Chondrocyte (in vitro differentiated cells): ENCODE results near the gene NRSN1. TPM values are rescaled to one million over a fixed set of nuclear protein-coding genes. Genes with fewer than 3 reads are reported as not detected.

Experiments used
- DNase-seq: peaks from one replicate; pipeline ENCODE4 v3.0.0; 2021; ENCODE audit warnings: mixed read lengths, low spot score
- H3K27ac Mint-ChIP-seq: one replicate; pipeline ENCODE4 v1.8.0; 2021; ENCODE audit warnings: mild to moderate bottlenecking, moderate library complexity, mixed read lengths; ENCODE audit not compliant: unreplicated experiment
- H3K27me3 Mint-ChIP-seq: 2 replicates; pipeline ENCODE4 v1.8.0; 2021; ENCODE audit warnings: low read depth, mixed read lengths
- H3K36me3 Mint-ChIP-seq: 2 replicates; pipeline ENCODE4 v1.8.0; 2021; ENCODE audit warnings: low read depth, mixed read lengths
- H3K4me1 Mint-ChIP-seq: 2 replicates; pipeline ENCODE4 v1.8.0; 2021; ENCODE audit warnings: low read depth, mild to moderate bottlenecking, mixed read lengths
- H3K4me3 Mint-ChIP-seq: one replicate; pipeline ENCODE4 v1.8.0; 2021; ENCODE audit warnings: mild to moderate bottlenecking, moderate library complexity, mixed read lengths; ENCODE audit not compliant: unreplicated experiment
- H3K9me3 Mint-ChIP-seq: 2 replicates; pipeline ENCODE4 v1.8.0; 2021; ENCODE audit warnings: low read depth, mixed read lengths
- total RNA-seq: library from RNA; stranded (reverse); gene quantifications from 3 replicates; pipeline ENCODE4 v1.2.1, GENCODE V29; 2021
- TF ChIP-seq, protein P1 (sequence below): fragments of 200-600 bp; sonication (generic); IDR thresholded peaks from 2 replicates; pipeline ENCODE4 v1.5.0; 2021; ENCODE audit warnings: antibody characterized with exemption, mild to moderate bottlenecking, moderate library complexity

The NRSN1 gene
- total RNA-seq, 1 donor from 2014 or later, result not detected

DNA sequence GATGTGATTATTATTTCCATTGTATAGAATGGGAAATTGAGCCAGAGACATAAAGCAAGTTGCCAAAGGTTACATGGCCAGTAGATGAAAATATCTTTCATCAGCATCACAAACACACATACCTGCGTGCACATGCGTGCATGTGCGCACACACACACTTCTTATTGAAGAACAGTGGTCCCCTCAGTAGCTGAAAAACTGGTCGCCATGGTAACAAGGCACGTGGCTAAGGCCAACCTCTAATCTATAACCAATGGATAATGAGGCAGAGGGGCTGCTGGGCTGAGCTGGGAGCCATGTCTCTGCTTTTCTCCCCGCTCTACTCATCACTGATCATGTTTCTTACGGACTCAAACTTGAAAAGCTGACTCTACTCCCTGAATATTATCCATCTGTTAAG lies 60.3 kb downstream of the NRSN1 start:
- H3K9me3 Mint-ChIP-seq, result peaks cover 8% of the 10 kb centered on the region
- no peaks in the 10 kb centered on the region for H3K4me1 Mint-ChIP-seq
- no peak overlapping the region for H3K27ac Mint-ChIP-seq
- H3K36me3 Mint-ChIP-seq, result no peaks in the 10 kb centered on the region
- H3K4me3 Mint-ChIP-seq, result no peak overlapping the region
- peaks cover 9% of the 10 kb centered on the region for H3K27me3 Mint-ChIP-seq
- TF ChIP-seq, protein P1, sequence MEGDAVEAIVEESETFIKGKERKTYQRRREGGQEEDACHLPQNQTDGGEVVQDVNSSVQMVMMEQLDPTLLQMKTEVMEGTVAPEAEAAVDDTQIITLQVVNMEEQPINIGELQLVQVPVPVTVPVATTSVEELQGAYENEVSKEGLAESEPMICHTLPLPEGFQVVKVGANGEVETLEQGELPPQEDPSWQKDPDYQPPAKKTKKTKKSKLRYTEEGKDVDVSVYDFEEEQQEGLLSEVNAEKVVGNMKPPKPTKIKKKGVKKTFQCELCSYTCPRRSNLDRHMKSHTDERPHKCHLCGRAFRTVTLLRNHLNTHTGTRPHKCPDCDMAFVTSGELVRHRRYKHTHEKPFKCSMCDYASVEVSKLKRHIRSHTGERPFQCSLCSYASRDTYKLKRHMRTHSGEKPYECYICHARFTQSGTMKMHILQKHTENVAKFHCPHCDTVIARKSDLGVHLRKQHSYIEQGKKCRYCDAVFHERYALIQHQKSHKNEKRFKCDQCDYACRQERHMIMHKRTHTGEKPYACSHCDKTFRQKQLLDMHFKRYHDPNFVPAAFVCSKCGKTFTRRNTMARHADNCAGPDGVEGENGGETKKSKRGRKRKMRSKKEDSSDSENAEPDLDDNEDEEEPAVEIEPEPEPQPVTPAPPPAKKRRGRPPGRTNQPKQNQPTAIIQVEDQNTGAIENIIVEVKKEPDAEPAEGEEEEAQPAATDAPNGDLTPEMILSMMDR, result no peak
- DNase-seq, result no peak

DNA sequence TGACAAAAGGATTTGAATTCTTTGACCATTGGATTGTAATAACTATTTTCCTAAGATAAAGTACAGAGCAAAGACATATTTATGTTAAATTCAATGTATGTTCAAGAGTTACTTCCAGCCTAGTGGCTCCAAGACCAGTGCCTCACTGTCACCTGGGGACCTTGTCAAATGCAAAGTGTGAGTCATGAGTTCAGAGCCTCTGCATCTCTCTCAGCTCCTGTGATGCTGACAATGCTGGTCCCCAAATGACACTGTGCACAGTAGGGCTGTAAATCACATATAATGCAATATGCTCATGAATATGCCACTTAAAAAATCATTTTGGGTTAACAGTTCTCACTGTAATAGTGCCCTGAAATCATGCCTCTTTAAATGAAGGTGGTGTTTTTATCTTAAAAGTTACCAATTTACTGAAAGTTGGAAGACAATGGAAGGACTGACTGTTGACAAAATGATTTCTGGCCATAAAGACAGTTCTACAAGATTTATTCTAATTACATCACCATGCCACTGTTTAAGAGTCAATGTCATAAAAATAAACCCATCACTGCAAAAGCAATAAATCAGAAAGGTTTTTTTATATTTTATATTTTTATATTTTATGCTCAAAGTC lies 62.1 kb downstream of the NRSN1 start:
- no peak for DNase-seq
- Mint-ChIP-seq H3K36me3 (peaks cover 3% of the 10 kb centered on the region), H3K27me3 (peaks cover 13% of the 10 kb centered on the region), H3K4me1 (no peaks in the 10 kb centered on the region), H3K9me3 (peaks cover 6% of the 10 kb centered on the region), H3K4me3 (no peak overlapping the region), H3K27ac (no peak overlapping the region)
- TF ChIP-seq, protein P1, result no peak

DNA sequence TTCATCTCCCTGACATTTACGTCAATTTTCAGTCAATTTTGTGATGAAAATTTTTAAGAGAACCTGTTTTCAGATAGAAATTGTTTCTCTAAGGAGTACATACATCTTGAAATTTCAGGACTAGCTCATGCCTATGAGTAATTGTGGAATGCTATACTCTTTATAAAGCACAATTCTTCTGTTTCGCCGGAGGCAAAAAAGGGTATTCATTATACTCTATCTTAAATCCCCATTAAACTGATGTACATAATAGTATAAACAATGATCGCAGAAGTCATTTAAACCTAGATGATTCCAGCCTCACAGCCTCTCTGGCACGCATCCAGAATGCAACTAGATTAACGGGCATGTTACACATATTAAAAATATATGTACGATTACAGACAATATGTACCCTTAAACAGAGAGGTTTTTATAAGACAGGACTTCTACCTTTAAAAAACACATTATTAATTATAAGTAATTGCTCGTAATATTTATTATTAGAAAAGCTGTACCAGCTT lies 62.6 kb downstream of the NRSN1 start:
- TF ChIP-seq, protein P1, result no peak
- H3K27ac Mint-ChIP-seq, result no peak overlapping the region
- peaks cover 3% of the 10 kb centered on the region for H3K36me3 Mint-ChIP-seq
- no peak overlapping the region for H3K4me3 Mint-ChIP-seq
- DNase-seq, result no peak
- H3K4me1 Mint-ChIP-seq, result no peaks in the 10 kb centered on the region
- peaks cover 16% of the 10 kb centered on the region for H3K27me3 Mint-ChIP-seq
- H3K9me3 Mint-ChIP-seq, result peaks cover 4% of the 10 kb centered on the region

DNA sequence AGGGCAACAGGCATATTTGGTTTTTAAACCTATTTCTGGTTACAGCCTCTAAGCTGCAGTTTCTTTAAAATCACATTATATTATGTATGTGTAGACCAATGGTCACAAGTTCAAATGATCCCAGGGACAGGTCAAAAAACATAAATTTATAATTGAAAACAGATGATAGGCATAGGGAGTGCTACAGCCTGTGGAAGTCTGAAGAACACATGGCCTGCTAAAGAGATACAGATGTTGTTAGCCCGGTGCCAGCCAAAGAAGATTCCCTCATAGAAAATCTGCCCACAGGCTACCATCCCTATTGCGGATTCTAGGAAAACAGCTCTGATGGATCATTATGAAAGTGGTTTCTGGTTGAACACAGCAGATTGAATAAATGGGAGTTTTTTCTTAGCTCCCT lies 65.3 kb downstream of the NRSN1 start:
- Mint-ChIP-seq H3K27me3 (peaks cover 16% of the 10 kb centered on the region), H3K9me3 (peaks cover 4% of the 10 kb centered on the region), H3K36me3 (peaks cover 3% of the 10 kb centered on the region), H3K4me3 (no peak overlapping the region), H3K4me1 (no peaks in the 10 kb centered on the region), H3K27ac (no peak overlapping the region)
- TF ChIP-seq, protein P1, result no peak
- DNase-seq, result no peak

DNA sequence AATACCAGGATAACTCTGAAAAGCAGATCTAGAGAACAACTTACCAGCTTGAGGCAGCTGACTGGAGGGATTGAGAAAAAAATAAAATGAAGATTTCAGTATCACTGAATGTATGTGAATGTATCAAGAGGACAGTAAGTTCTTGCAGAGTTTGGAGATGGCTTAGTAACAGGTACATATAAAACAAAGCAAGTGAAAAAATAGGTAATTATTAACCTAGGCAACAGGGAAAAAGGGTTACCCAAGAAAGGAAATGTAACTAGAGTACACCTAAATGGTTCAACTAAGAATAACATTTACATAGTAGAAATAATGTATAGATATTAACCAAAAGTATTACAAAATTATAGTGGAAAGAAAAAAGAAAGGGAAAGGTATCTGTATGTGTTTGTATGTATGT lies 67.3 kb downstream of the NRSN1 start:
- Mint-ChIP-seq H3K36me3 (peaks cover 3% of the 10 kb centered on the region), H3K9me3 (peaks cover 4% of the 10 kb centered on the region), H3K27ac (no peak overlapping the region)

More for the DNA sequence above, 67.3 kb downstream of the NRSN1 start:
- Mint-ChIP-seq H3K4me3 (no peak overlapping the region), H3K27me3 (peaks cover 16% of the 10 kb centered on the region), H3K4me1 (no peaks in the 10 kb centered on the region)
- no peak for DNase-seq
- TF ChIP-seq, protein P1, result no peak
